ENCODE data around the gene BID.

Gene BID

GRCh38 chr22:17751596-17751995 lies 22.7 kb downstream of the BID start:
- TF ChIP-seq, protein P1, sequence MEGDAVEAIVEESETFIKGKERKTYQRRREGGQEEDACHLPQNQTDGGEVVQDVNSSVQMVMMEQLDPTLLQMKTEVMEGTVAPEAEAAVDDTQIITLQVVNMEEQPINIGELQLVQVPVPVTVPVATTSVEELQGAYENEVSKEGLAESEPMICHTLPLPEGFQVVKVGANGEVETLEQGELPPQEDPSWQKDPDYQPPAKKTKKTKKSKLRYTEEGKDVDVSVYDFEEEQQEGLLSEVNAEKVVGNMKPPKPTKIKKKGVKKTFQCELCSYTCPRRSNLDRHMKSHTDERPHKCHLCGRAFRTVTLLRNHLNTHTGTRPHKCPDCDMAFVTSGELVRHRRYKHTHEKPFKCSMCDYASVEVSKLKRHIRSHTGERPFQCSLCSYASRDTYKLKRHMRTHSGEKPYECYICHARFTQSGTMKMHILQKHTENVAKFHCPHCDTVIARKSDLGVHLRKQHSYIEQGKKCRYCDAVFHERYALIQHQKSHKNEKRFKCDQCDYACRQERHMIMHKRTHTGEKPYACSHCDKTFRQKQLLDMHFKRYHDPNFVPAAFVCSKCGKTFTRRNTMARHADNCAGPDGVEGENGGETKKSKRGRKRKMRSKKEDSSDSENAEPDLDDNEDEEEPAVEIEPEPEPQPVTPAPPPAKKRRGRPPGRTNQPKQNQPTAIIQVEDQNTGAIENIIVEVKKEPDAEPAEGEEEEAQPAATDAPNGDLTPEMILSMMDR (IDR thresholded peaks at IDR 0.05; ENCODE audit: control insufficient read depth, extremely low read depth, insufficient read depth): no peak
- DNase-seq (ENCODE audit: low read depth): no peak
- H3K4me3 ChIP-seq (ENCODE audit: low read depth, low read length): no peak overlapping the region

- no peak overlapping the region for H3K4me3 ChIP-seq (ENCODE audit: low read depth, low read length)
- no peak for DNase-seq (ENCODE audit: low read depth)
- TF ChIP-seq, protein P1 (IDR thresholded peaks at IDR 0.05; ENCODE audit: control insufficient read depth, extremely low read depth, insufficient read depth): no peak
These were observed 24.5 kb downstream of the BID start for GRCh38 chr22:17749605-17750395.

- no peak overlapping the region for H3K4me3 ChIP-seq (ENCODE audit: low read depth, low read length)
- DNase-seq (ENCODE audit: low read depth): no peak
- TF ChIP-seq, protein P1 (IDR thresholded peaks at IDR 0.05; ENCODE audit: control insufficient read depth, extremely low read depth, insufficient read depth): no peak
These were observed 25.5 kb downstream of the BID start for GRCh38 chr22:17748555-17749353.

DNA sequence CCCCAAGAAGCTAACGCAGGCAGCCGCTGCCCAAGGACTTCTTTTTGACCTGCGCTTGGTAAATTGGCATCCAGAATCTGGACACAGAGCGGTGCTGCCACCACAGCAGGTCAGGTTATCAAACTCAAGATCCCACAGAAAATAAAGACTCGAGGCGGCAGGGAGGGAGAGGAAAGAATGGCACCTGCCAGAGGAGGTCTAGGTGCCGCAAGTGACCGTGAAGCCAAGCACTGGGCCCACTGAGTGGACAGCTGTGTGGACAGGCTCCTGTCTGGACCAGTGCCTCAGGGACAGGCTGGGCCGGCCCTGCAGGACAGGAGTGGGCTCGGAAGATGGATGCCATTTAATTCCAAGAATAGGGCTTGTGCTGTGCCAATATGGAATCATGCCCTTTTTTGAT lies 27.4 kb downstream of the BID start:
- H3K4me3 ChIP-seq (ENCODE audit: low read depth, low read length): no peak overlapping the region
- TF ChIP-seq, protein P1 (IDR thresholded peaks at IDR 0.05; ENCODE audit: control insufficient read depth, extremely low read depth, insufficient read depth): no peak
- no peak for DNase-seq (ENCODE audit: low read depth)

- no peak overlapping the region for H3K4me3 ChIP-seq (ENCODE audit: low read depth, low read length)
- TF ChIP-seq, protein P1 (IDR thresholded peaks at IDR 0.05; ENCODE audit: control insufficient read depth, extremely low read depth, insufficient read depth): no peak
- DNase-seq (ENCODE audit: low read depth): no peak
These were observed 29.8 kb downstream of the BID start for GRCh38 chr22:17744430-17744829.

DNA sequence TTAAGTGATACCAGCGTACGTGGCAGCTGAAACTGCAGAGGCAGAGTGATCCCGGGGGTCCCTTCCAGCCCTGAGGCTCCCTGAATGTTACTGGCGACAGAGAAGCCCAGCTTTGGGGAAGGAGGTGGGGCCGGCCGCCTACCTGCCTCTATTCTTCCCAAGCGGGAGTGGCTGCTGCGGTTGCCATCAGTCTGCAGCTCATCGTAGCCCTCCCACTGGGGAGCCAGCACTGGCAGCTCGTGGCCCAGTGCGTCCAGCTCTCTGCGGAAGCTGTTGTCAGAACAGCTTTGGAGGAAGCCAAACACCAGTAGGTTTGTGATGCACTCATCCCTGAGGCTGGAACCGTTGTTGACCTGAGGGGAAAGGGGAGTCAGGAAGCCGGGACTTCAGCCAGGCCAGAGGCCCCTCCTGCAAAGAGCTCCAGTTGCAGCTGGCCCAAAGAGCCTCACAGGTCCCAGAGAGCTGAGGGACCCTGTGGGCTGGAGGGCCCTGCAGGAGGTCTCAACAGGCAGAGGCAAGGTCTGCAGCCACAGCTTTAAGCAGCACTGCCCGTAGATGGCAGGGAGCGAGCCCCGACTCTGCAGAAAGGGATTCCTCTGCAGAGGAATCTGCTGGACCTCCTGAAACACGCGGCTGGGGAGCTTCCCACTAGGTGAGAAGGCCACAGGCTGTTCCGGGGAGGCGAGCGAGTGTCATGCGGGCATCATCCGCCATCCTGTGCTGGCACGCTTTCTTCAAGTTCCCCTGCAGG lies 30.4 kb downstream of the BID start:
- H3K4me3 ChIP-seq (ENCODE audit: low read depth, low read length): no peak overlapping the region
- TF ChIP-seq, protein P1 (IDR thresholded peaks at IDR 0.05; ENCODE audit: control insufficient read depth, extremely low read depth, insufficient read depth): no peak
- no peak for DNase-seq (ENCODE audit: low read depth)
